GM23338 (cell line): ENCODE data around the gene GABARAP. TPM values are rescaled to one million over a fixed set of nuclear protein-coding genes. Genes with fewer than 3 reads are reported as not detected.
A peak's percentile ranks its signal among the peaks of the same experiment; 100 is the strongest.

Source experiments
- ATAC-seq: fragments of 200-7000 bp; cut with Tn5 transposase; 3 replicates; pipeline ENCODE4 v1.9.1; 2020
- DNase-seq: peaks from one replicate; pipeline ENCODE4 v3.0.0-alpha.2; 2015; ENCODE audit warnings: low spot score
- H2AFZ ChIP-seq: fragments of 200-600 bp; sonication (generic); 2 replicates; pipeline ENCODE4 v1.8.0; 2016; ENCODE audit warnings: antibody characterized with exemption, mild to moderate bottlenecking, moderate library complexity
- H3F3A ChIP-seq: fragments of 200-600 bp; sonication (generic); replicated peaks from 2 replicates; pipeline ENCODE4 v1.8.0; 2017; ENCODE audit warnings: antibody characterized with exemption, mixed run types, low read depth
- H3K27ac ChIP-seq: fragments of 200-600 bp; sonication (generic); 2 replicates; pipeline ENCODE4 v1.6.1; 2016; ENCODE audit warnings: low read depth
- H3K27me3 ChIP-seq: fragments of 200-600 bp; sonication (generic); 2 replicates; pipeline ENCODE4 v1.8.0; 2016; ENCODE audit warnings: mild to moderate bottlenecking, mixed run types, moderate library complexity; ENCODE audit not compliant: insufficient read depth
- H3K36me3 ChIP-seq: fragments of 200-600 bp; sonication (generic); 2 replicates; pipeline ENCODE4 v1.8.0; 2016; ENCODE audit warnings: mild to moderate bottlenecking; ENCODE audit not compliant: insufficient read depth
- H3K4me1 ChIP-seq: fragments of 200-600 bp; sonication (generic); 2 replicates; pipeline ENCODE4 v1.8.0; 2016; ENCODE audit warnings: mild to moderate bottlenecking, moderate library complexity; ENCODE audit not compliant: insufficient read depth
- H3K4me2 ChIP-seq: fragments of 200-600 bp; sonication (generic); 2 replicates; pipeline ENCODE4 v1.7.1; 2017; ENCODE audit warnings: mixed run types
- H3K4me3 ChIP-seq: fragments of 200-600 bp; sonication (generic); 2 replicates; pipeline ENCODE4 v1.6.1; 2016; ENCODE audit warnings: mixed run types
- H3K79me2 ChIP-seq: fragments of 200-600 bp; sonication (generic); replicated peaks from 2 replicates; pipeline ENCODE4 v1.8.0; 2017; ENCODE audit warnings: mild to moderate bottlenecking; ENCODE audit not compliant: insufficient read depth
- H3K9me2 ChIP-seq: fragments of 200-600 bp; sonication (generic); 2 replicates; pipeline ENCODE4 v1.8.0; 2017; ENCODE audit not compliant: insufficient read depth
- H4K20me1 ChIP-seq: fragments of 200-600 bp; sonication (generic); replicated peaks from 2 replicates; pipeline ENCODE4 v1.8.0; 2017; ENCODE audit warnings: mild to moderate bottlenecking; ENCODE audit not compliant: insufficient read depth
- H3K27ac Mint-ChIP-seq: 2 replicates; pipeline ENCODE4 v1.8.0; 2020; ENCODE audit warnings: inconsistent platforms, mild to moderate bottlenecking, moderate library complexity, mixed read lengths
- H3K27me3 Mint-ChIP-seq: 3 replicates; pipeline ENCODE4 v1.8.0; 2022; ENCODE audit warnings: low read depth, mild to moderate bottlenecking, moderate library complexity, mixed read lengths, inconsistent platforms; ENCODE audit not compliant: insufficient read depth, poor library complexity
- H3K36me3 Mint-ChIP-seq: 3 replicates; pipeline ENCODE4 v1.8.0; 2021; ENCODE audit warnings: low read depth, mild to moderate bottlenecking, inconsistent platforms, moderate library complexity, mixed read lengths
- H3K4me1 Mint-ChIP-seq: 3 replicates; pipeline ENCODE4 v1.8.0; 2020; ENCODE audit warnings: mild to moderate bottlenecking, inconsistent platforms, mixed read lengths
- H3K4me3 Mint-ChIP-seq: 3 replicates; pipeline ENCODE4 v1.8.0; 2021; ENCODE audit warnings: moderate library complexity, mild to moderate bottlenecking, inconsistent platforms, mixed read lengths
- H3K9me3 Mint-ChIP-seq: 3 replicates; pipeline ENCODE4 v1.8.0; 2020; ENCODE audit warnings: moderate library complexity, mild to moderate bottlenecking, inconsistent platforms, mixed read lengths
- CREB1 ChIP-seq: fragments of 250-450 bp; sonication (Bioruptor Pico); IDR thresholded peaks from 2 replicates; pipeline ENCODE4 v1.5.0; 2020; ENCODE audit warnings: low read depth, mild to moderate bottlenecking, moderate library complexity
- CTCF ChIP-seq, 2 experiments: fragments of 200-600 bp in 1 of 2; sonication (generic) in 1 of 2; conservative IDR thresholded peaks; 2 replicates each; pipeline versions ENCODE4 v1.5.1 to v1.6.1; 2016 to 2017; ENCODE audit warnings: antibody characterized with exemption in 2 of 2, low read depth in 2 of 2, mild to moderate bottlenecking in 2 of 2, moderate library complexity in 1 of 2
- ETS1 ChIP-seq: IDR thresholded peaks from 2 replicates; pipeline ENCODE4 v1.6.1; 2016; ENCODE audit warnings: antibody characterized with exemption
- EZH2 ChIP-seq: fragments of 200-600 bp; sonication (generic); IDR thresholded peaks from one replicate; pipeline ENCODE4 v1.8.0; 2017; ENCODE audit warnings: antibody characterized with exemption, mild to moderate bottlenecking, low read depth; ENCODE audit not compliant: unreplicated experiment
- EZH2phosphoT487 ChIP-seq: fragments of 200-600 bp; sonication (generic); IDR thresholded peaks from one replicate; pipeline ENCODE4 v1.8.1; 2018; ENCODE audit warnings: antibody characterized with exemption; ENCODE audit not compliant: unreplicated experiment
- JUNB ChIP-seq: IDR thresholded peaks from one replicate; pipeline ENCODE4 v1.6.1; 2016; ENCODE audit warnings: antibody characterized with exemption; ENCODE audit not compliant: unreplicated experiment
- NANOG ChIP-seq: IDR thresholded peaks from 2 replicates; pipeline ENCODE4 v1.6.1; 2016; ENCODE audit warnings: antibody characterized with exemption, borderline replicate concordance
- POLR2AphosphoS5 ChIP-seq: IDR thresholded peaks from 2 replicates; pipeline ENCODE4 v1.6.1; 2016; ENCODE audit warnings: antibody characterized with exemption, low read depth
- REST ChIP-seq: IDR thresholded peaks from one replicate; pipeline ENCODE4 v1.6.1; 2018; ENCODE audit warnings: antibody characterized with exemption; ENCODE audit not compliant: unreplicated experiment
- STAT1 ChIP-seq: IDR thresholded peaks from one replicate; pipeline ENCODE4 v1.6.1; 2016; ENCODE audit warnings: antibody characterized with exemption; ENCODE audit not compliant: unreplicated experiment
- ZNF114 ChIP-seq: fragments of 250-450 bp; sonication (Bioruptor Pico); IDR thresholded peaks from 2 replicates; pipeline ENCODE4 v1.5.0; 2020; ENCODE audit warnings: mild to moderate bottlenecking, moderate library complexity
- ZNF331 ChIP-seq: fragments of 250-450 bp; sonication (Bioruptor Pico); IDR thresholded peaks from 2 replicates; pipeline ENCODE4 v1.5.0; 2020; ENCODE audit warnings: low read depth, mild to moderate bottlenecking, moderate library complexity
- polyA plus RNA-seq: library from polyadenylated mRNA; unstranded; fragments of >200 nt; fragmentation: Nextera tagmentation; extraction: Ambion mirVana; gene quantifications from 2 replicates; pipeline ENCODE4 v1.2.1, GENCODE V29; 2016
- total RNA-seq: library from RNA; depleted of rRNA; stranded (reverse); fragments of >200 nt; shearing (Covaris generic); gene quantifications from 2 replicates; pipeline ENCODE4 v1.2.3, GENCODE V29; 2014

Gene GABARAP
- total and polyA plus RNA-seq, 2 experiments from 2014 or later: 128 to 520 TPM

- TF ChIP-seq REST (no peak), STAT1 (no peak), EZH2 (no peak), CREB1 (CRISPR knock-in tag) (no peak), ZNF114 (CRISPR knock-in tag) (no peak)
Observed at GRCh38 chr17:7225711-7226331, 16.4 kb downstream of the GABARAP start (continued).

GRCh38 chr17:7224661-7225111, 17.6 kb downstream of the GABARAP start:
- Histone ChIP-seq H3K27me3 (no peaks in the 10 kb centered on the region), H3K4me1 (peaks cover 8% of the 10 kb centered on the region; the same call in 1 of the 2 replicates), H3K9me2 (no peaks in the 10 kb centered on the region), H3F3A (peaks cover 17% of the 10 kb centered on the region), H2AFZ (no peak overlapping the region), H3K27ac (peak overlapping the region; percentile 39; the same call in 1 of the 2 replicates), H3K4me2 (no peak overlapping the region), H3K4me3 (no peak overlapping the region), H4K20me1 (peaks cover 37% of the 10 kb centered on the region), H3K79me2 (no peaks in the 10 kb centered on the region; the same call in 1 of the 2 replicates), H3K36me3 (peaks cover 11% of the 10 kb centered on the region; the same call in 1 of the 2 replicates)
- peaks cover 41% of the 10 kb centered on the region for H3K27me3 Mint-ChIP-seq
- H3K4me1 Mint-ChIP-seq: peaks cover 15% of the 10 kb centered on the region; the same call in 2 of the 3 replicates
- no peaks in the 10 kb centered on the region; the same call in 2 of the 3 replicates for H3K9me3 Mint-ChIP-seq
- ATAC-seq: no peak
- no peak for DNase-seq
- H3K36me3 Mint-ChIP-seq: peaks cover 85% of the 10 kb centered on the region
- H3K4me3 Mint-ChIP-seq: no peak overlapping the region
- no peak overlapping the region for H3K27ac Mint-ChIP-seq
- TF ChIP-seq ZNF114 (CRISPR knock-in tag): no peak
- no peak for TF ChIP-seq EZH2phosphoT487
- TF ChIP-seq NANOG: no peak
- no peak for TF ChIP-seq ZNF331 (CRISPR knock-in tag)
- TF ChIP-seq JUNB: no peak
- TF ChIP-seq STAT1: no peak
- TF ChIP-seq CREB1 (CRISPR knock-in tag): no peak
- no peak for TF ChIP-seq EZH2
- no peak for TF ChIP-seq CTCF (conservative IDR thresholded peaks at IDR 0.05; ENCODE audit: low read depth in 2 of 2)
- TF ChIP-seq POLR2AphosphoS5: no peak
- TF ChIP-seq ETS1: no peak
